GM19455 (cell line): ENCODE results near the gene CLDN16.

Experiments
- ATAC-seq: cut with Tn5 transposase; IDR thresholded peaks from one replicate; pipeline ENCODE4 v1.9.1; 2021; ENCODE audit not compliant: unreplicated experiment

CLDN16 gene

GRCh38 chr3:190435618-190436017, 47.7 kb downstream of the CLDN16 start:
- ATAC-seq = no peak

GRCh38 chr3:190436331-190436730, 48.4 kb downstream of the CLDN16 start:
- ATAC-seq = no peak

- no peak for ATAC-seq
Observed at GRCh38 chr3:190442240-190442639, 54.3 kb downstream of the CLDN16 start.

GRCh38 chr3:190443257-190443656, 55.3 kb downstream of the CLDN16 start:
- ATAC-seq = no peak

GRCh38 chr3:190444006-190444405, 56.0 kb downstream of the CLDN16 start:
- ATAC-seq = no peak

GRCh38 chr3:190444576-190445145, 56.7 kb downstream of the CLDN16 start:
- ATAC-seq = no peak

- no peak for ATAC-seq
Observed at GRCh38 chr3:190446573-190447279, 58.8 kb downstream of the CLDN16 start.

GRCh38 chr3:190448256-190448655, 60.3 kb downstream of the CLDN16 start:
- ATAC-seq = no peak

GRCh38 chr3:190449801-190450200, 61.8 kb downstream of the CLDN16 start, which contains the start of gene TMEM207:
TSS of gene TMEM207 (minus strand) at chr3:190449901. CDS start at chr3:190449809, 92 bp downstream.
- ATAC-seq = no peak

- no peak for ATAC-seq
Observed at GRCh38 chr3:190455828-190456227, 67.9 kb downstream of the CLDN16 start.

- no peak for ATAC-seq
Observed at GRCh38 chr3:190456770-190457169, 68.8 kb downstream of the CLDN16 start.

- no peak for ATAC-seq
Observed at GRCh38 chr3:190458040-190458439, 70.1 kb downstream of the CLDN16 start.
